Measurements from ENCODE around the gene NRARP. TPM values are rescaled to one million over a fixed set of nuclear protein-coding genes. Genes with fewer than 3 reads are reported as not detected.
A peak's percentile ranks its signal among the peaks of the same experiment; 100 is the strongest.

The NRARP gene
- total RNA-seq, 1 donor from 2014 or later: 51.7 TPM

GRCh38 chr9:137267933-137268355 lies 34.1 kb downstream of the NRARP start:
- no peak for DNase-seq (ENCODE audit: low spot score in 2 of 2)
- H3K27ac ChIP-seq: peak overlapping the region in 1 of 2 donors; percentile 83
- H3K9me3 ChIP-seq: no peaks in the 10 kb centered on the region
- H3K27me3 ChIP-seq: no peaks in the 10 kb centered on the region
- H3K4me1 ChIP-seq: peaks cover 10 to 23% of the 10 kb centered on the region in 2 donors
- no peak overlapping the region for H3K4me3 ChIP-seq
- TF ChIP-seq CTCF (IDR thresholded peaks at IDR 0.05): no peak
- peaks cover 37 to 66% of the 10 kb centered on the region in 2 donors for H3K36me3 ChIP-seq
- intact Hi-C loops (cut with DNase I): loop anchor here (2.0 kb wide), 1 partner anchor 67 kb away; the partner anchor contains the start of gene TPRN

GRCh38 chr9:137266585-137267453 lies 35.3 kb downstream of the NRARP start:
- TF ChIP-seq CTCF (IDR thresholded peaks at IDR 0.05): no peak
- Histone ChIP-seq H3K4me1 (peaks cover 10 to 20% of the 10 kb centered on the region in 2 donors), H3K27ac (peak overlapping the region in 1 of 2 donors; percentile 18), H3K4me3 (no peak overlapping the region), H3K9me3 (no peaks in the 10 kb centered on the region), H3K36me3 (peaks cover 27 to 57% of the 10 kb centered on the region in 2 donors), H3K27me3 (no peaks in the 10 kb centered on the region)
- intact Hi-C loops (cut with DNase I): no loop called here
- DNase-seq (ENCODE audit: low spot score in 2 of 2): no peak

- Histone ChIP-seq H3K4me1 (peaks cover 10 to 16% of the 10 kb centered on the region in 2 donors), H3K27me3 (no peaks in the 10 kb centered on the region), H3K27ac (no peak overlapping the region), H3K4me3 (no peak overlapping the region), H3K9me3 (no peaks in the 10 kb centered on the region), H3K36me3 (peaks cover 27 to 55% of the 10 kb centered on the region in 2 donors)
- DNase-seq (ENCODE audit: low spot score in 2 of 2): no peak
- no peak for TF ChIP-seq CTCF (IDR thresholded peaks at IDR 0.05)
- intact Hi-C loops (cut with DNase I): no loop called here
Measured at GRCh38 chr9:137266162-137266527, 35.9 kb downstream of the NRARP start.

- H3K36me3 ChIP-seq: peaks cover 27 to 50% of the 10 kb centered on the region in 2 donors
- peaks cover 10 to 15% of the 10 kb centered on the region in 2 donors for H3K4me1 ChIP-seq
- H3K27me3 ChIP-seq: no peaks in the 10 kb centered on the region
- intact Hi-C loops (cut with DNase I): no loop called here
- H3K27ac ChIP-seq: no peak overlapping the region
- DNase-seq (ENCODE audit: low spot score in 2 of 2): no peak
- no peak for TF ChIP-seq CTCF (IDR thresholded peaks at IDR 0.05)
- H3K4me3 ChIP-seq: no peak overlapping the region
- no peaks in the 10 kb centered on the region for H3K9me3 ChIP-seq
Measured at GRCh38 chr9:137265496-137266161, 36.4 kb downstream of the NRARP start.

- H3K36me3 ChIP-seq: peaks cover 29 to 53% of the 10 kb centered on the region in 2 donors
- TF ChIP-seq CTCF (IDR thresholded peaks at IDR 0.05): no peak
- no peak for DNase-seq (ENCODE audit: low spot score in 2 of 2)
- no peaks in the 10 kb centered on the region for H3K27me3 ChIP-seq
- H3K27ac ChIP-seq: no peak overlapping the region
- no peaks in the 10 kb centered on the region for H3K9me3 ChIP-seq
- no peak overlapping the region for H3K4me3 ChIP-seq
- intact Hi-C loops (cut with DNase I): no loop called here
- H3K4me1 ChIP-seq: peaks cover 7 to 8% of the 10 kb centered on the region in 2 donors
Measured at GRCh38 chr9:137264067-137264466, 38.0 kb downstream of the NRARP start.

Measured in ascending aorta (tissue), 2 donors.